D721Med (cell line): ENCODE data around the gene RCHY1.
"Not testable (repeated sequence)": the region's sequence is repeated elsewhere in the genome, so short reads cannot be mapped to it uniquely, and the experiment has no call there.

Experiments
- DNase-seq: peaks from one replicate; pipeline ENCODE4 v3.0.0; 2011; ENCODE audit warnings: low spot score; ENCODE audit not compliant: insufficient read length
- FAIRE-seq: peaks from 2 replicates; lab custom pipeline; 2011; peaks lifted over from hg19 to GRCh38; lab: Jason Lieb, UNC
- TF ChIP-seq, protein P1 (sequence below): IDR thresholded peaks from 2 replicates; pipeline ENCODE4 v1.5.1; 2012; ENCODE audit warnings: mild to moderate bottlenecking, control low read depth; ENCODE audit not compliant: insufficient read depth; ENCODE audit errors: missing control alignments

The RCHY1 gene

DNA sequence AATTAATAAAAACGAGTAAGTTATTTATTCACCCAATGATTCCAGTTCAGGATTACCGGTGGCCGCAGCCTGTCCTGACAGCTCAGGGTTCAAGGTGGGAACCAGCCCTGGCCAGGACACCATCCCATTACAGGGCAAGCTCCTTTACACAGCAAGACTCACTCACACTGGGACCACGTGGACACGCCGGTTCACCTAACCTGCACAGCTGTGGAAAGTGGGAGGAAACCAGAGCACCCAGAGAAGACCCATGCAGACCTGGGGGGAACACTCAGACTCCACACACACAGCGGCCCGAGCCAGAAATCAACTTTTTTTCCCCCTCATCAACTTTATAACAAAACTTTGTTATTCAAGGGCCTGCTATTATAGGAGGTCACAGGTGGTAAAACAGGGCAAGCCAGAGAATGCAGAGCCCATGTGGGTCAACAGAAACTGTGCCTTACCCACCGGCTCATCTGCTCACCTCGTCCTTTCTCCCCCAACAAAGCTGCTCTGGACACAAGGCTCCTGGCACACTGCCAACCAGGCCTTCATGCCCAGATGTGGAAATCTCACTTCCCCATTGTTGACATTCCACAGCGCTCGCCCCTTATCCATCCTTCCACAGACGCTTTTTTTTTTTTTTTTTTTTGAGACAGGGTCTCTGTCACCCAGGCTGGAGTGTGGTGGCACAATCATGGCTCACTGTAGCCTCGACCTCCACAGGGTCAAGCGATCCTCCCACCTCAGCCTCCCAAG is 33.6 kb upstream of the RCHY1 start:
- TF ChIP-seq, protein P1, sequence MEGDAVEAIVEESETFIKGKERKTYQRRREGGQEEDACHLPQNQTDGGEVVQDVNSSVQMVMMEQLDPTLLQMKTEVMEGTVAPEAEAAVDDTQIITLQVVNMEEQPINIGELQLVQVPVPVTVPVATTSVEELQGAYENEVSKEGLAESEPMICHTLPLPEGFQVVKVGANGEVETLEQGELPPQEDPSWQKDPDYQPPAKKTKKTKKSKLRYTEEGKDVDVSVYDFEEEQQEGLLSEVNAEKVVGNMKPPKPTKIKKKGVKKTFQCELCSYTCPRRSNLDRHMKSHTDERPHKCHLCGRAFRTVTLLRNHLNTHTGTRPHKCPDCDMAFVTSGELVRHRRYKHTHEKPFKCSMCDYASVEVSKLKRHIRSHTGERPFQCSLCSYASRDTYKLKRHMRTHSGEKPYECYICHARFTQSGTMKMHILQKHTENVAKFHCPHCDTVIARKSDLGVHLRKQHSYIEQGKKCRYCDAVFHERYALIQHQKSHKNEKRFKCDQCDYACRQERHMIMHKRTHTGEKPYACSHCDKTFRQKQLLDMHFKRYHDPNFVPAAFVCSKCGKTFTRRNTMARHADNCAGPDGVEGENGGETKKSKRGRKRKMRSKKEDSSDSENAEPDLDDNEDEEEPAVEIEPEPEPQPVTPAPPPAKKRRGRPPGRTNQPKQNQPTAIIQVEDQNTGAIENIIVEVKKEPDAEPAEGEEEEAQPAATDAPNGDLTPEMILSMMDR = no peak
- FAIRE-seq (no peak), DNase-seq (no peak)

DNA sequence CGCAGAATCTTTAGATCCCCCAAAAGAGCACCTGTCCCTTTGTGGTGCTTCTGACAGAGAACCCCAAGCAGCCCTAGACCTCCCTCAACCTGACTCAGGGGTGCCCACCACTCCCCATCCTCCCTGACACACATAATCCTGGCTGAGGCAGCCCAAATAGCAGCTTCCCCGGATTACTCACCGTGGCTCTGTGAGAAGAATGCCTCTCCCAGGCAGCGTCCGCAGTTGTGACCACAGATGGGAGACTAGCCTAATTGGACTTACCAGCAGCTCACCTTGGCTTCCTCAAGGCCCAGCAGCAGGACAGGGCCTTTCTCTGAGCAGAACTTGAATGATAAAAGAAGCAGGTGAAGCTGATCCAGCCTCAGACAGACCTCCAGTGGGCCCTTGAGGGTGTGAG is 31.3 kb upstream of the RCHY1 start:
- TF ChIP-seq, protein P1 = no peak
- FAIRE-seq (no peak), DNase-seq (no peak)

DNA sequence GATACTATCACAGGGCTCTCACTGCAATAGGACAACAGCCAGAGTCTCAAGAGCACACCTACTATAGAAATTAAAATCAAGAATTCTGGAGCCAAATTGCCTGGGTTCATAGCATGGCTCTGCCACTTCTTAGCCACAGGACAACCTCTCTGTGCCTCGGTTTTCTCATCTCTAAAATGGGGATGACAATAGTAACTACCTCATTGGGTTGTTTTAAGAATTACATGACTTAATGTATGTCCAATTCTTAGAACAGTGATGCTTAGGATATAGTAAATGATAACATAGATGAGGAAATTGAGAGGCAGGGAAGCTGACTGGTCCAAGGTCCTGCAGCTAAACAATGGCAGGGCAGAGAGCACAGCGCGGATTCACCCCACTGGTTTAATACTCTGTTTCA is 30.7 kb upstream of the RCHY1 start:
- DNase-seq (no peak), FAIRE-seq (no peak)
- TF ChIP-seq, protein P1 = no peak

DNA sequence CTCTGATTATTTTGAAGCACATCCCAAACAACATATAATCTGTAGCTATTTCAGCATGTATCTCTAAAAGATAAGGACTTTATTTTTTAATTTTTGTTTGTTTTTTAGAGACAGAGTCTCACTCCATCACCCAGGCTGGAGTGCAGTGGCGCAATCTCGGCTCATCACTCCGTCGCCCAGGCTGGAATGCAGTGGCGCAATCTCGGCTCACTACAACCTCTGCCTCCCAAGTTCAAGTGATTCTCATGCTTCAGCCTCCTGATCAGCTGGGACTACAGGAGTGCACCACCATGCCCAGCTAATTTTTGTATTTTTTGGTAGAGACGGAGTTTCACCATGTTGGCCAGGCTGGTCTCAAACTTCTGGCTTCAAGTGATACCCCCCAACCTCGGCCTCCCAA is 30.0 kb upstream of the RCHY1 start:
- not testable (repeated sequence) for FAIRE-seq, DNase-seq

DNA sequence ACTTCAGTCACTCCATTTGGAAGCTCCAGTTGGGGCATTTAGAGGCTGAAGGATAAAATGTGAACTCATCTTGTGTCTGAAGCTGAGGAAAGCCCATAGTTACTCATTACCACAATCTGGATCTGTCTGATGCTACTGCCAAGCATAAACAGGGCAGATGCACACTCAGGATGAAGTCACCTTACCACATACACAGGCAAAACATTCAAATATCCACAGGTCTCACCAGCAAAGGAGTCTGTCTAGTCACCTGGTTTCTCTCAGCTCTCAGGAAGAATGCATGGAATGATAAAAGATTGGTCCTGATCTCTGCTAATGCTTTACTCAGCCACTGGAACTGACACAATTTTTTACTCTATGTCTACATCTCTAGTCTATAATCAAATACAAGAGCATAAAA is 28.6 kb upstream of the RCHY1 start:
- FAIRE-seq (no peak), DNase-seq (no peak)
- TF ChIP-seq, protein P1 = no peak

DNA sequence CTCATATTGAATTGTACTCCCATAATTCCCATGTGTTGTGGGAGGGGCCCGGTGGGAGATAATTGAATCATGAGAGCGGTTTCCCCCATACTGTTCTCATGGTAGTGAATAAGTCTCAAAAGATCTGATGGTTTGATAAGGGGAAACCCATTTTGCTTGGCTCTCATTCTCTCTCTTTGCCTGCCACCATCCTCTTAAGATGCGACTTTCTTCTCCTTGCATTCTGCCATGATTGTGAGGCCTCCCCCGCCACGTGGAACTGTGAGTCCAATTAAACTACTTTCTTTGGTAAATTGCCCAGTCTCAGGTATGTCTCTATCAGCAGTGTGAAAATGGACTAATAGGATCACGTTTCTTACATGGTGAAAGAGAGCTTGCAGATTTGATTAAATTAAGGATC is 23.1 kb upstream of the RCHY1 start:
- DNase-seq, FAIRE-seq: not testable (repeated sequence)

DNA sequence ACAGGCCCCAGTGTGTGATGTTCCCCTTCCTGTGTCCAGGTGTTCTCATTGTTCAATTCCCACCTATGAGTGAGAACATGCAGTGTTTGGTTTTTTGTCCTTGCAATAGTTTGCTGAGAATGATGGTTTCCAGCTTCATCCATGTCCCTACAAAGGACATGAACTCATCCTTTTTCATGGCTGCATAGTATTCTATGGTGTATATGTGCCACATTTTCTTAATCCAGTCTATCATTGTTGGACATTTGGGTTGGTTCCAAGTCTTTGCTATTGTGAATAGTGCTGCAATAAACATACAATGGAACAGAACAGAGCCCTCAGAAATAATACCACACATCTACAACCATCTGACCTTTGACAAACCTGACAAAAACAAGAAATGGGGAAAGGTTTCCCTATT is 19.7 kb upstream of the RCHY1 start:
- not testable (repeated sequence) for FAIRE-seq, DNase-seq

DNA sequence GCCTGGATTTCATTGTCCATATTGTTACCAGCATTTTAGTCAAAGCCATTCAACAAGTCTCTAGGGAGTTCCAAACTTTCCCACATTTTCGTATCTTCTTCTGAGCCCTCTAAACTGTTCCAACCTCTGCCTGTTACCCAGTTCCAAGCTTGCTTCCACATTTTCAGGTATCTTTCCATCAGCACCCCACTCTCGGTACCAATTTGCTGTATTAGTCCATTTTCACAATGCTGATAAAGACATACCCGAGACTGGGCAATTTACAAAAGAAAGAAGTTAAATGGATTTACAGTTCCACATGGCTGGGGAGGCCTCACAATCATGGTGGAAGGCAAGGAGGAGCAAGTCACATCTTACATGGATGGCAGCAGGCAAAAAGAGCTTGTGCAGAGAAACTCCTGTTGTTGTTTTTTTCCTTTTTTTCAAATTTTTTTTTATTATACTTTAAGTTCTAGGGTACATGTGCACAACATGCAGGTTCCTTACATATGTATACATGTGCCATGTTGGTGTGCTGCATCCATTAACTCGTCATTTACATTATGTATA is 19.2 kb upstream of the RCHY1 start:
- not testable (repeated sequence) for FAIRE-seq, DNase-seq

DNA sequence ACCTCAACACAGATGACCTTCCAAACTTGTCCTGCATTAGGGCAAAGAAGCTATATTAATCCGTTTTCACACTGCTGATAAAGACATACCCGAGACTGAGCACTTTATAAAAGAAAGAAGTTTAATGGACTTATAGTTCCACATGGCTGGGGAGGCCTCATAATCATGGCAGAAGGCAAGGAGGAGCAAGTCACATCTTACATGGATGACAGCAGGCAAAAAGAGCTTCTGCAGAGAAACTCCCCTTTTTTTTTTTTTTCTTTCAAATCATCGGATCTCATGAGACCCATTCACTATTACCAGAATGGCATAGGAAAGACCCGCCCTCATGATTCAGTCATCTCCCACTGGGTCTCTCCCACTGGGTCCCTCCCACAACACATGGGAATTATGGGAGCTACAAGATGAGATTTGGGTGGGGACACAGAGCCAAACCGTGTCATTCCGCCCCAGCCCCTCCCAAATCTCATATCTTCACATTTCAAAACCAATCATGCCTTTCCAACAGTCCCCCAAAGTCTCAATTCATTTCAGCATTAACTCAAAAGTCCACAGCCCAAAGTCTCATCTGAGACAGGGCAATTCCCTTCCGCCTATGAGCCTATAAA is 17.4 kb upstream of the RCHY1 start:
- not testable (repeated sequence) for FAIRE-seq, DNase-seq
